Panc1 (cell line): ENCODE data around the gene GMCL2. TPM values are rescaled to one million over a fixed set of nuclear protein-coding genes. Genes with fewer than 3 reads are reported as not detected.
A peak's percentile ranks its signal among the peaks of the same experiment; 100 is the strongest.

Experiments used
- ATAC-seq: fragments of 200-7000 bp; cut with Tn5 transposase; 2 replicates; pipeline ENCODE4 v1.9.1; 2020; ENCODE audit warnings: mild to moderate bottlenecking, moderate library complexity
- BruUV-seq: library from RNA; stranded (reverse); fragments of 400-500 nt; replicated peaks from 2 replicates; lab custom pipeline; 2021; lab: Mats Ljungman, UMichigan
- CTCF ChIA-PET: fragments of 300-600 bp; sonication (Branson Sonifier 250); formaldehyde crosslinking; loops from one replicate; lab custom pipeline; 2022; ENCODE audit warnings: antibody characterized with exemption; lab: Charles Lee
- POLR2A ChIA-PET: fragments of 300-600 bp; sonication (Branson Sonifier 250); formaldehyde crosslinking; loops from one replicate; lab custom pipeline; 2022; ENCODE audit warnings: antibody characterized with exemption; lab: Charles Lee
- DNase-seq: peaks from one replicate; pipeline ENCODE4 v3.0.0-alpha.2; 2010; ENCODE audit warnings: low read depth, low spot score
- H3K27ac ChIP-seq: 2 replicates; pipeline ENCODE4 v1.5.1; 2011; ENCODE audit warnings: mild to moderate bottlenecking, low read length, inconsistent platforms
- H3K27me3 ChIP-seq: fragments of 200-500 bp; sonication (Bioruptor generic); 2 replicates; pipeline ENCODE4 v1.6.0; 2014; ENCODE audit warnings: low read length, inconsistent platforms; ENCODE audit not compliant: control insufficient read depth, insufficient read depth
- H3K36me3 ChIP-seq: fragments of 200-500 bp; sonication (Bioruptor generic); 2 replicates; pipeline ENCODE4 v1.5.1; 2014; ENCODE audit warnings: inconsistent platforms, mild to moderate bottlenecking, low read length, moderate library complexity; ENCODE audit not compliant: control insufficient read depth, insufficient read depth
- H3K4me1 ChIP-seq: 2 replicates; pipeline ENCODE4 v1.5.1; 2011; ENCODE audit warnings: inconsistent platforms, mild to moderate bottlenecking, low read length, moderate library complexity; ENCODE audit not compliant: control insufficient read depth, insufficient read depth
- H3K4me3 ChIP-seq, 2 experiments: 2 replicates each; pipeline ENCODE4 v1.5.1; 2011 to 2012; ENCODE audit warnings: low read depth in 2 of 2, low read length in 2 of 2, mild to moderate bottlenecking in 2 of 2, inconsistent platforms in 1 of 2, moderate library complexity in 1 of 2
- H3K9me3 ChIP-seq: fragments of 200-500 bp; sonication (Bioruptor generic); 2 replicates; pipeline ENCODE4 v1.5.1; 2014; ENCODE audit warnings: low read depth, mild to moderate bottlenecking, inconsistent platforms, low read length, moderate library complexity; ENCODE audit not compliant: control insufficient read depth, insufficient read depth
- POLR2AphosphoS5 ChIP-seq: IDR thresholded peaks from 2 replicates; pipeline ENCODE4 v1.6.1; 2012; ENCODE audit warnings: mild to moderate bottlenecking, low read depth, low read length, moderate library complexity
- SIN3A ChIP-seq: IDR thresholded peaks from 2 replicates; pipeline ENCODE4 v1.6.1; 2012; ENCODE audit warnings: low read depth, mild to moderate bottlenecking, low read length, moderate library complexity, borderline replicate concordance; ENCODE audit not compliant: insufficient read depth
- TCF7L2 ChIP-seq: IDR thresholded peaks from 2 replicates; pipeline ENCODE4 v1.6.1; 2011; ENCODE audit warnings: mild to moderate bottlenecking, low read depth, low read length, inconsistent platforms
- in situ Hi-C: cut with HindIII; loops from 2 replicates; pipeline ENCODE4 v1.10.0; 2016; ENCODE audit warnings: low sequenced_read_pairs, low pct_unique_long_range_greater_than_20kb
- intact Hi-C: fragments of 100-400 bp; cut with micrococcal nuclease; formaldehyde crosslinking; loops from one replicate; pipeline ENCODE4 v1.10.0; 2022; ENCODE audit not compliant: unreplicated experiment
- total RNA-seq: library from RNA; stranded (reverse); gene quantifications from one replicate; pipeline ENCODE4 v1.2.1, GENCODE V29; 2021; ENCODE audit not compliant: unreplicated experiment
- TF ChIP-seq, protein P1 (sequence below): fragments of 450-650 bp; IDR thresholded peaks from 2 replicates; pipeline ENCODE4 v1.5.1; 2017; ENCODE audit warnings: mild to moderate bottlenecking
- TF ChIP-seq, protein P2 (sequence below), 2 experiments: IDR thresholded peaks; 2 replicates each; pipeline ENCODE4 v1.6.1; 2011 to 2012; ENCODE audit warnings: low read depth in 2 of 2, control low read depth in 1 of 2, low read length in 1 of 2, mild to moderate bottlenecking in 1 of 2, moderate library complexity in 1 of 2; ENCODE audit not compliant: insufficient read depth in 1 of 2

The GMCL2 gene
- total RNA-seq, 1 experiment from 2014 or later: not detected

DNA sequence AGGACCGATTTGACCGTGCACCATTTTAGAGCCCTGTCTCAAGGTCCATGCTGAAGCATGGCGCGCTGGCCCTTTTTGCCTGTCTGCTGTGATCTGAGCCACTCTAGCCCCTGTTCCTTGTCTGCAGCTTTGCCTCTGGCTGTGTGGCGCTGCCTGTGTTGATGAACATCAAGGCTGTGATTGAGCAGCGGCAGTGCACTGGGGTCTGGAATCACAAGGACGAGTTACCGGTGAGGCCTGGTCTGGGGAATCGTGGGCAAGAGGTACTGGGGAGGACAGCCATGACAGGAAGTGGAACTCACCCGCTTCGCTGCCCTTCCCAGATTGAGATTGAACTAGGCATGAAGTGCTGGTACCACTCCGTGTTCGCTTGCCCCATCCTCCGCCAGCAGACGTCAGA lies 39.8 kb downstream of the GMCL2 start:
- Histone ChIP-seq H3K36me3 (peaks cover 2% of the 10 kb centered on the region), H3K4me1 (peaks cover 3% of the 10 kb centered on the region), H3K4me3 (no peak overlapping the region), H3K27me3 (no peaks in the 10 kb centered on the region), H3K9me3 (no peaks in the 10 kb centered on the region), H3K27ac (no peak overlapping the region)
- no peak for ATAC-seq
- no peak for DNase-seq
- intact Hi-C loops (no loop called here), in situ Hi-C loops (no loop called here)
- POLR2A ChIA-PET: no interaction called here
- TF ChIP-seq, protein P1, sequence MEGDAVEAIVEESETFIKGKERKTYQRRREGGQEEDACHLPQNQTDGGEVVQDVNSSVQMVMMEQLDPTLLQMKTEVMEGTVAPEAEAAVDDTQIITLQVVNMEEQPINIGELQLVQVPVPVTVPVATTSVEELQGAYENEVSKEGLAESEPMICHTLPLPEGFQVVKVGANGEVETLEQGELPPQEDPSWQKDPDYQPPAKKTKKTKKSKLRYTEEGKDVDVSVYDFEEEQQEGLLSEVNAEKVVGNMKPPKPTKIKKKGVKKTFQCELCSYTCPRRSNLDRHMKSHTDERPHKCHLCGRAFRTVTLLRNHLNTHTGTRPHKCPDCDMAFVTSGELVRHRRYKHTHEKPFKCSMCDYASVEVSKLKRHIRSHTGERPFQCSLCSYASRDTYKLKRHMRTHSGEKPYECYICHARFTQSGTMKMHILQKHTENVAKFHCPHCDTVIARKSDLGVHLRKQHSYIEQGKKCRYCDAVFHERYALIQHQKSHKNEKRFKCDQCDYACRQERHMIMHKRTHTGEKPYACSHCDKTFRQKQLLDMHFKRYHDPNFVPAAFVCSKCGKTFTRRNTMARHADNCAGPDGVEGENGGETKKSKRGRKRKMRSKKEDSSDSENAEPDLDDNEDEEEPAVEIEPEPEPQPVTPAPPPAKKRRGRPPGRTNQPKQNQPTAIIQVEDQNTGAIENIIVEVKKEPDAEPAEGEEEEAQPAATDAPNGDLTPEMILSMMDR: no peak
- no peak for TF ChIP-seq SIN3A
- no peak for TF ChIP-seq POLR2AphosphoS5
- TF ChIP-seq TCF7L2: no peak
- TF ChIP-seq, protein P2, sequence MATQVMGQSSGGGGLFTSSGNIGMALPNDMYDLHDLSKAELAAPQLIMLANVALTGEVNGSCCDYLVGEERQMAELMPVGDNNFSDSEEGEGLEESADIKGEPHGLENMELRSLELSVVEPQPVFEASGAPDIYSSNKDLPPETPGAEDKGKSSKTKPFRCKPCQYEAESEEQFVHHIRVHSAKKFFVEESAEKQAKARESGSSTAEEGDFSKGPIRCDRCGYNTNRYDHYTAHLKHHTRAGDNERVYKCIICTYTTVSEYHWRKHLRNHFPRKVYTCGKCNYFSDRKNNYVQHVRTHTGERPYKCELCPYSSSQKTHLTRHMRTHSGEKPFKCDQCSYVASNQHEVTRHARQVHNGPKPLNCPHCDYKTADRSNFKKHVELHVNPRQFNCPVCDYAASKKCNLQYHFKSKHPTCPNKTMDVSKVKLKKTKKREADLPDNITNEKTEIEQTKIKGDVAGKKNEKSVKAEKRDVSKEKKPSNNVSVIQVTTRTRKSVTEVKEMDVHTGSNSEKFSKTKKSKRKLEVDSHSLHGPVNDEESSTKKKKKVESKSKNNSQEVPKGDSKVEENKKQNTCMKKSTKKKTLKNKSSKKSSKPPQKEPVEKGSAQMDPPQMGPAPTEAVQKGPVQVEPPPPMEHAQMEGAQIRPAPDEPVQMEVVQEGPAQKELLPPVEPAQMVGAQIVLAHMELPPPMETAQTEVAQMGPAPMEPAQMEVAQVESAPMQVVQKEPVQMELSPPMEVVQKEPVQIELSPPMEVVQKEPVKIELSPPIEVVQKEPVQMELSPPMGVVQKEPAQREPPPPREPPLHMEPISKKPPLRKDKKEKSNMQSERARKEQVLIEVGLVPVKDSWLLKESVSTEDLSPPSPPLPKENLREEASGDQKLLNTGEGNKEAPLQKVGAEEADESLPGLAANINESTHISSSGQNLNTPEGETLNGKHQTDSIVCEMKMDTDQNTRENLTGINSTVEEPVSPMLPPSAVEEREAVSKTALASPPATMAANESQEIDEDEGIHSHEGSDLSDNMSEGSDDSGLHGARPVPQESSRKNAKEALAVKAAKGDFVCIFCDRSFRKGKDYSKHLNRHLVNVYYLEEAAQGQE (IDR thresholded peaks at IDR 0.05; ENCODE audit: insufficient read depth in 1 of 2, low read depth in 2 of 2, low read length in 1 of 2): no peak
- CTCF ChIA-PET: no interaction called here
- no TSS peak for BruUV-seq

DNA sequence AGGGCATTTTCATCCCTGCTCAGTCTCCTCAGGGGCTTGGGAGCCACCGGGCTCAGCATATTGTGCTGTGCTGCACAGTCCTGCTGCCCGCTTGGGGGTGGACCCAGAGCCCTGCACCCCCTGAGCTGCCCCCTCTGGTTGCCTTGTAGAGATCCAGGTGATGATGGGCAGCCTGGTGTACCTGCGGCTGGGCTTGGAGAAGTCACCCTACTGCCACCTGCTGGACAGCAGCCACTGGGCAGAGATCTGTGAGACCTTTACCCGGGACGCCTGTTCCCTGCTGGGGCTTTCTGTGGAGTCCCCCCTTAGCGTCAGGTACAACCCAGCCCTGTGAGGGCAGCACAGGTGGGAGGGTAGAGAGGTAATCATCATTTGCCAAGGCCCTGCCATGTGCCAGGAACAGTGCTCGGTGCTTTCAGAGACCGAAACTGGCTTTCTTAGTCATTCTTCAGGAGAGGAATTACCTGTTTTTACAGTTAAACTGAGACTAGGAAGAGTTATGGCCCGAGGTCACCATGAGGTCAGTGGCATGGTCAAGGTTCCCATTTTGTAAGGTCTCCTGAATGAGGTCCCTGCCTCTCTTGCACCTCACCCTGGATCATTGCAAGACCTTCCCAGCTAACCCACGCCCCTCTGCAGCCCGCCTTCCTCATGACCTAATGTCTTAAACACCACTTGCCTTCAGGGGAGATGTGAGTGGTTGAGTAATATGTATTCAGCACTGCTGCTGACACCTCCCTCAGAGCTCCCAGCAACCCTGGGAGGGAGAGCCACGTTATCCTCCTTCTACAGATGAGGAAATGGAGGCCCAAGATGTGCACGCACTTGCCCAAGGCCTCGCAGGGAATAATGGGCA lies 41.0 kb downstream of the GMCL2 start:
- no peak overlapping the region for H3K4me3 ChIP-seq
- in situ Hi-C loops (no loop called here), intact Hi-C loops (loop anchor here (1.0 kb wide), 1 partner anchor 70 kb away; no protein-coding TSS in a partner anchor)
- no peak overlapping the region for H3K27ac ChIP-seq
- no peaks in the 10 kb centered on the region for H3K27me3 ChIP-seq
- DNase-seq (peak; percentile 47), ATAC-seq (peak; percentile 88)
- no peaks in the 10 kb centered on the region for H3K9me3 ChIP-seq
- ChIA-PET CTCF (interaction anchor here (0.7 to 1.5 kb wide), 5 partner anchors 25 to 85 kb away, joined by 3 to 9 read pairs (median 4); no protein-coding TSS in a partner anchor), POLR2A (no interaction called here)
- no peaks in the 10 kb centered on the region; the same call in 1 of the 2 replicates for H3K36me3 ChIP-seq
- no TSS peak for BruUV-seq
- H3K4me1 ChIP-seq: no peaks in the 10 kb centered on the region
- TF ChIP-seq, protein P1: peak; percentile 93
- TF ChIP-seq, protein P2 (IDR thresholded peaks at IDR 0.05; ENCODE audit: insufficient read depth in 1 of 2, low read depth in 2 of 2, low read length in 1 of 2): no peak
